CD4-positive, alpha-beta T cell treated with Interleukin-10 for 1 hour (primary cell): Measurements from ENCODE around the gene COPS9.

ENCODE experiments used
- DNase-seq: peaks from one replicate; pipeline ENCODE4 v3.0.0-alpha.2; 2020

The COPS9 gene

DNA sequence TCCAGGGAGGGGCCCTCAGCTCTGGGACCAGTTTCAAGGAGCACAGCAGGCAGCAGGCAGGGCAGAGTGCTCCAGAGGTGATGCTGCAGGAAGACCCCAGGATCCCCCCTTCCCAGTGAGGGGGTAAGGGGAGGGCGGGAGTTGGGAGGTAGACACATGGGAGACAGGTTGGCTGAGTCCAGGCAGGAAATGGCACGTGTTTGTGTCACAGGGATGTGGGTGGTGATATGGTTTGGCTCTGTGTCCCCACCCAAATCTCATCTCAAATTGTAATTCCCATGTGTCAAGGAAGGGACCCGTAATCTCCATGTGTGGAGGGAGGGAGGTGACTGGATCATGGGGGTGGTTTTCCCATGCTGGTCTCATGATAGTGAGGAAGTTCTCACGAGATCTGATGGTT, 29.6 kb upstream of the COPS9 start:
- DNase-seq, result no peak

DNA sequence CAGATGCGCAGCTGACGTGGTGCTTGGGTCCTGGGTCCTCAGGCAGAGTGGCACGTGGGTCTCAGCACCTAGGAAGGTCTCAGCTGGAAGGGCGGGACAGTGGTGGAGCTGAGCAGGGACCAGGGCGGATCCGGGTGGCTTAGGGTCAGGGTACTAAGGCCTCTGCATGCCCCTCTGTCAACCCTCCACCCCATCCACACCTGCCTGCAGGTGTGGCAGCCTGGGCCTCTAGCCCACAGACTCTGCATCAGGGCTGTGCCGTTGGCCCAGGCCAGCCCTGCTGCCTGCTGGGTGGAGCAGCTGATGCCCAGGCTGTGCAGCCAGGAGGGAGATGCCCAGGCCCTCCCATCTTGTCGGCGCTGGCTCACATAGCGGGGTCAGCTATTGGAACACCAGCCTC, 28.9 kb upstream of the COPS9 start:
- no peak for DNase-seq

DNA sequence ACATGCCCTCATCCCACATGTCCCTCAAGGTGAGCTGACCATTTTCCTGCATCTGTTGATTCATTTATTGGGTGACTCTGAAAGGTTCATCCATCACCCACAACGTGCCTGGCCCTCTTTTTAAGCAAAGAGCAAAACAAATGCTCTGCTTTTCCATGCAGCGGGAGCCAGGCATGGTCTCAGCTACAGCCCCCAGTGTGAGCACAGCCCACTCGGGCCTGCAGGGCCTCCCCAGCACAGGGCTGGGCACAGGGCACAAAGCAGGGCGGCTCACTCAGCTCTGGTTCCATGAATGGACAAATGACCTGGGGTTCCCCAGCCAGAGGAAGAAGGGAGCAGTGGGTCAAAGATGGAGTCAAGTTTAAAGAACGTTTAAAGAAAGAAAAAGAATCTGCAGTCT, 28.5 kb upstream of the COPS9 start:
- no peak for DNase-seq

DNA sequence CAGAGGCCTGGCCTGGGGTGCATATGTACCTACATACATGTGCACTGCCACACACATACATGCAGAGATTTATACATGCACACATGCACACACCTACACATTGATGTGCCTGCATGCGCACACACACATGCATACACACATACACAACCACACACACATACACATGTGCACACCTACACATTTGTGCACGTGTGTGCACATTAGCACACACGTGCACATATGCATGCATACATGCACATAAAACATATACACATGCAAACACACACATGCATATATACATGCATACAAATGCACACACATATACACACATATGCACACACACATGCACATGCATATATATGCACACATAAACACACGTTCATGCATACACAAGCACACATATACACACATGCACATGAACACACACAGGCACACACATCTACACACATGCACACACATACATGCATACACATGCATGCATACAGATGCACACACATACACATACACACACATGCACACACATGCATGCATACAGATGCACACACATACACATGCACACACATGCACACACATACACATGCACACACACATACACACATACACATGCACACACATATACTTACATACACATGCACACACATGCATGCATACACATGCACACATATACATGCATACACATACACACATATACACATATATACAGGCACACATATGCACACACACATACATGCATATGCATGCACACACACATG, 27.9 kb upstream of the COPS9 start:
- DNase-seq, result no peak

DNA sequence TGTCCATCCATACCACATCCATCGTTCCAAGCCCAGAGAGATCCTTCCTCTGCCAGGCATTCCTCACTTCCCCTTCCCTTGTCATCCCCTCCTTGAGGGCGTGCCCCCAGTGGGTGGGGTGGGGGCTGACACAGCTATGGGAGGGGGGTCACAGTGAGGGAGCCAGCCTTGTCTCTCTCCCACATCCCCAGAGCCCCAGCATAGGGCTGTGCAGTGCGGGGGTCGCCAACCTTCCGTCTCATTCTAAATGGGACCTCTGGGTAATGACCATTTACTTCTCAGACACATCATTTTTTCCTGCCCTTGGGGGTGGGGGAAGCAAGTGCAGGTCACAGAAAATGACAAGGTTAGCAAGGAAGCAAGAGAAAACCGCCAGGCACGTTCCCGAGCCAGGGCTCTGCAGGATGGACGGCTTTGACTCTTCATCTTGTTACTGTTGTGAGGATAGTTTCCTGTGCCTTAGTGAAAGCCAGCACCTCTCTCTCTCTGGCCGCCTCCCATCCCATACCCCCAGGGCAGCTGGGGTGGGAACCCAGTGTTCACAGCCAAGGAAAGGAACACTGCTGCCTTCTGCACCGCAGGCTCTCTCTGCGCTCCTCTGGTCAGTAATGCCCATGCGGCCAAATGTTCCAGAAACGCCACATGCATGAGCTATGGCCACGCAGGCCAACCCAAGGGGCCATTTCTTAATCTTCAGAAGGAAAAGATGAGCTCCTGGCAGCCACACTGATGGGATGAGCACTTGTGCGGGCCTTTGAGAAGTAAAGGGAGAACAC, 27.0 kb upstream of the COPS9 start:
- no peak for DNase-seq

DNA sequence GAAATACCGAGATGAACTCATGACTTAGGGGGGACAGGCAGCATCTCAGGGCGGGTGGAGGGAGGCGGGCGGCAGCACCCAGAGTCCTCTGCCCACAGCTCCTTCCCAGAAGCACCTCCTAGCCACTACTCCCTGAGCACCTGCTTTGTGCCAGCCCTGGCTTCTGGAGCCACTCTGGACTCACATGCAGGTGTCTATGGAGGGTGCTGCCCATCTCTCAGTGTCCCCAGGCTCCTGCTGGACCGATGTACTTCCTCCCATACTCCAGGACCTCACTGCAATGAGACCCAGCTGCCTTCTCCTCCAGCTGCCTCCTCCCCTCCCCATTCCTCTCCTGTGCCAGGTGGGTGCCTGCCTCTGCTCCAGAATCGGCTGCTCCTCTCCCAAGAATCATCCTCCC, 26.4 kb upstream of the COPS9 start:
- DNase-seq, result no peak

DNA sequence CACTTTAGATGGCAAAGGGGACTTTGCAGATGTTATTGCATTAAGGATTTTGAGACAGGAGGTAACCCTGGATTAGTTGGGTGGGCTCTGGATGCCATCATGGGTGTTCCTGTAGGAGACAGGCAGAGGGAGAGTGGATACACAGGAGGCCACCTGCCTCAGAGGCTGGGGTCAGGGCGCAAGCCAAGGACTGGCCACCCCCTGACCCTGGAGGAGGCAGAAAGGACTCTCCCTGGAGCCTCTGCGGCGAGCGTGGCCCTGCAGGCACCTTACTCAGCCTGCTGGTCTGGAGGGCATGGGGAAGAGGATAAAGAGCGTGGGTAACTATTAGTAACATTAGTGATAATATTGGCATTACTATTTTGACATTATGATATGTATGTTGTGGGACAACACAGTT, 25.9 kb upstream of the COPS9 start:
- DNase-seq, result no peak

DNA sequence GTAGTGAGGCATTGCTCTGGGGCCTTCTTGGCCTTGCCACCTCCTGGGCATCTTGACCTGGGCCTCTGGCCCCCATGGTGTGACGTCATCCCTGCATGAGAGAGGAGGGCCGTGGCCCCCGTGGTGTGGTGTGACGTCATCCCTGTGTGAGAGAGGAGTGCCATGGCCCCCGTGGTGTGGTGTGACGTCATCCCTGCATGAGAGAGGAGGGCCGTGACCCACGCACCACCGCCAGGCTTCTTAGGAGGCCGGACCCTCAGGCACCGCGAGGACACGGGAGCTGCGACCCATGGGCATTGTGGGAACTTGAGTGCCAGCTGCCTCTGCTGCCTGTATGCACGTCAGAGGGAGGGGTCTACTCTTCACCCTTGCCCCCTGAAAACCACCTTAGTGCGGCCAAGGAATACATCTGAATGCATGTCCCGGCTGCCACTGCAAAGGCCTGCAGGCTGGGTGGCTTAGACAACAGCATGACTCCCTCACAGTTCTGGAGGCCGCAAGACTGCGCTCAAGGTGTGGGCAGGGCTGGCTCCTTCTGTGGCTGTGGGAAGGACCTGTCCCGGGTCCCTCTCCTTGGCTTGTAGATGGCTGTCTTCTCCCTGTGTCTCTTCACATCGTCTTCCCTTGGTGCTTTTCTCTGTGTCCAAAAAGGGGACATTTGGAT, 25.1 kb upstream of the COPS9 start:
- DNase-seq, result no peak

DNA sequence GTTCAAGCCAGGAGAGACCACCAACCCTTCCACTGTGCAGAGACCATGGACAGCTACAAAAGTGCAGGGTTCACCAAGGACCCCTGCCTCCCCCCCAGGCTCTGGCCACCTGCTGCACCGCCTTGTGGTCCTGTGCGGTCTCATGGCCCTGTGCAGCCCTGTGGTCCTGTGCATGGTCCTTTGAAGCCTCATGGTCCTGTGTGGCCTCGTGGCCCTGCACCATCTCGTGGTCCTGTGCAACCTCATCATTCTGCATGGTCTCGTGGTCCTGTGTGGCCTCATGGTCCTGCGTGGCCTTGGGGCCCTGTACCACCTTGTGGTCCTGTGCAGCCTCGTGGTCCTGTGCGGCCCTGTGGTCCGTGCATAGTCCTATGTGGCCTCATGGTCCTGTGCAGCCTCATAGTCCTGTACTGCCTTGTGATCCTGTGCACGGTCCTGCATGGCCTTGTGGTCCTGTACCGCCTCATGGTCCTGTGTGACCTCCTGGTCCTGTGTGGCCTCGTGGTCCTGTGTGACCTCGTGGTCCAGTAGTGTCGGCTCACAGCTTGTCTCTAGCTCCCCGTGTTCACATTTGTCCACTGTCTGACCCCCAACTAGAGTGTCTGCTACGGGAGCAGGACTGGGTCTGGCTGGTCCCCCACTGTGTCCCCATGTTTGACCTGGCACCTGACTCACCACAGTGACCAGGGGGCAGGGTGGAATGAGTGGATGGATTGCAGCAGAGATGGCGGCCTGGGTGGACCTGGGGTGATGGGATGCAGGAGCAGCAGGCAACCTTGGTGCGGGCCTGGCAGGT, 24.4 kb upstream of the COPS9 start:
- DNase-seq, result no peak

DNA sequence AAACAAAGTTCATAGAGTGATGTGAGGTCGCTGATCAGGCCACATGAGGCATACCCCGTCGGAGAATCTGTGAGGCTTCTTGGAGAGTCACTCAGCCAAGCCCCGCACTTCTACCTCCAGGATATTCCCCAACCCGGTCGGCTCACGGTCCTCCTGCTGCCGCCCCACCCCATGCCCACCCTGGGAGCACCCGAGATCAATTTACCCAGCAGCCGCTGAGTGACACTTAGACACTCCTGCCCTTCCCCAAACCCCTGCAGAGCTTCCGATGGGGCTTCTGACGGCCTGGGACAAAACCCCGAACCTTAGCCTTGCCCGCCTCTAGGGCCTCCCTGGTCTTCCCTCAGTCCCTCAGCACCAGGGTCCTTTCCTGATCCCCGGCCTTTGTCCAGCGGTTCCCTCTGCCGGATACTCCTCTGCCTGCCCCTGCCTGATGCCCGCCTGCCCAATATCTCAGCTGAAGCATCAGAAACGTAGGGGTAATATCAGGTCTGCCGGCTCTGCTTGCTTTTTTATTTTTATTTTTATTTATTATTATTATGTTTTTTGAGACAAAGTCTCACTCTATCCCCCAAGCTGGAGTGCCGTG, 23.2 kb upstream of the COPS9 start:
- DNase-seq, result no peak

DNA sequence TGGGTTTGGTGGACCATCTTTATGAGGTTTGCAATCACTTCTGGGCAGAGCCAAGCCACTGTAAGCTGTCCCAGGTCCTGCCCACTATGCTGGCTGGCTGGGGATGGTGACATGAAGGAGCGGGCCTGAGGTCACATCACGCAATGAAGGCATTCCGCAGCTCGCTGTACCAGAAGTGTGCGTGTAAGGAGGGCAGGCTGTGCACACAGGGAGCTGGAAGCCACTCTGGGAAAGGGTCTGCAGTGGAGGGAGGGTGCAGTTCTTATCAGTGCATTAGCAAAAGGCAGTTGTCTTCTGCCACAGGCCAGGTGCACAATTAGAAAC, 21.0 kb upstream of the COPS9 start:
- DNase-seq, result no peak

DNA sequence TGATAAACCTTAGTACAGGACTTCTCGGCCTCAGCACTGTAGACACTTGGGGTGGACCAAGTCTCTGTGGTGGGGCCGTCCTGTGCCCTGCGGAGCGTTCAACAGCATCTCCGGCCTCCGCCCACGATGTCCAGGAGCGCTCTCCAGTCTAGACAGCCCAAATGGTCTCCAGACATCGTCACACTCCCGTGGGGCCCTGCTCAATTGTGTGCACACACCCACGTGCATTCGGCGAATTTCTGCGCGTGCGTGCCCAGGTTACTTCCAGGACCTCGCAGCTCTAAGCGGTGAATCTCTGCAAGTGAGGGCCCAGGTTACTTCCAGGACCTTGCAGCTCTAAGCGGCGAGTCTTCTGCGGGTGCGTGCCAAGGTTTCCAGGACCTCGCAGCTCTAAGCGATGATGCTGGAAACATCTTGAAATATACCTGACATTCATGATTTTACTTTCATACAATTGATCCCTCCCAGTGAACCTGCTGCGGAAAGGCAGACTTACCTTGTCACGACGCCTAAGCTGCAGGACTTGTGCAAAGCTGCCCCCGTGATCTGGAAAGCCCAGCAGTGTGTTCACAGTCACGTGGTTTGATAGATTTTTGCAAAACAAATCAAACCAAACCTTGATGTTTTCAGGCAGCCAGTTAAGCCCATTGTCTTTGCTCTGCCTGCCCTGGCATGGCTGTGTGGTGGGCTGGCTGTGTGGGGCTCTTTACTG, 20.5 kb upstream of the COPS9 start:
- no peak for DNase-seq

DNA sequence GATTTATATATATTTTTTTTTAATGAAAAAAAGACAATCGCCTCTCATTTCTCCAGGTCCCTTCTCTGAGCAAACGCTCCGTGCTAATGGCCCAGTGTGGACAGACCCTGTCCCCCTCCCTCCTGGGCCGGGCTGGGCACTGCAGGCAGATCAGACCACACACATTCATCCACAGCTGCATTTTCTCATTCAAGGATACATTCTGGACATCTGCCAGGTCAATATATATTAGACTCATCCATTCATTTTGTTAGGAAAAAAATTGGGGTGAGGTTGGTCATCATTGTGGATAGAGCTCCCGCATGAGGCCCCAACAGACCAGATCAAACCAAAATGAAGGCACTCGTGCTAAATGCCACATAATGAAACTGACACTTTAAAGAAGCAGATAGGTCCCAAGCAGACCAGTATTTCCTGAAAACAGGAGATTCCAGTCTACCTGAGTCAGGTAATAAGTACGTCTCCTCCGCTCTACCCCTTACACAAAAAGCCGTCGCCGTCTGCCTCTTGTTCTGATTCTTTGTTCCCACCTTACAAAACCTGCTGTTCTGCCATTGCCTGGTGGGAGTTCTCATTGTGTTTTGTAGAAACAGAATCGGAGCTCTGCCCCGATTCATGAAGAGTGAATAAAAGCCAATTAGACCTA, 19.8 kb upstream of the COPS9 start:
- DNase-seq, result no peak

DNA sequence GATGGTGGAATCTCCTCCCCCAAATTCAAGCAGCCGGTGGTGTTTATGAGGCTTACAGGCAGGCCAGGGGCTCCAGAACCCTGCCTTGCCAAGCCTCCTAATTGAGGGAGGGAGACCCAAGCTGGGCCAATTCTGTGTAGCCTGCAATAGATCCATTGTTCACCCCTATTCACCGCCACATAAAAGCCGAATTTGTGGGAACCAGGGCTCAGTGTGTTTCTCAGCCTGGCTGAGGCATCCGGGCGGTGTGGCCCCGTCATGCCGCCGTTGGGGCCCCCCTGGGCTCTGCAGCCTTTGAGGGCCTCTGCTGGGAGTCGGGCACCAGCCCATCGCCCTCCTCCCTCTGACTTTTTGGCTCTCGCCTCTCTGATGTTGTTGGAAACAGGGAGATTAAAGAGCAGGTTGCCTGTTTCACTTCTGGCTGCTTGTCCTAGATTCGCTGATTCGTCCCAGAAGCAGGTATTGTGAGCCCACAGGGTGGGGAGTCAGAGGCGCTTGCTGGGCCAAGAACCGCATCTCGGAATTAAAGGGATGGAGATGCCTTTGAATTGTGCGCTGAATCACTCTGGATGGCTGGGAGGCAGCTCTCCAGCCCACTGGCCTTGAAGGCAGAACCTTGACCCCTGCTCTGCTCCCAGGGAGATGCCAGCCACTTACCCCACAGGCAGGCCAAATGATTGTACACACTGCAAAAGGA, 19.1 kb upstream of the COPS9 start:
- no peak for DNase-seq

DNA sequence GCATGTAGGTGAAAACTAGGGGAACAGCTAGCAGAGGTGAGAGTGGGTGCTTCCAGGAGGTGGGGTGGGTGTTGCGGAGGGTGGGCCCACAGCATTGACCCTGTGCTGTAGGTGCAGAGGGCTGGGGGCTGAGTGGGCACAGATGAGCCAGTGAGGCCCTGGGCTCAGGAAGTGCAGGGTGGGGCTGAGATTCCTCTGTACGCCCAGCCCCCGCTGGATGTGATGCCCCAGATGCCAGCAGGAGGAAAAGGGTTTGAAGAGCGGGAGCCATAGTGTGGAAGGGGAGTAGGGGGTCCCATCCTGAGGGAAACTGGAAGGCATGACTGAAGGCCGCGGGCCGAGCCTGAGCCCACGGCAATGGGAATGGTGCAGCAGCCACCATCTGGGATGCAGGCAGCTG, 18.5 kb upstream of the COPS9 start:
- DNase-seq, result no peak

DNA sequence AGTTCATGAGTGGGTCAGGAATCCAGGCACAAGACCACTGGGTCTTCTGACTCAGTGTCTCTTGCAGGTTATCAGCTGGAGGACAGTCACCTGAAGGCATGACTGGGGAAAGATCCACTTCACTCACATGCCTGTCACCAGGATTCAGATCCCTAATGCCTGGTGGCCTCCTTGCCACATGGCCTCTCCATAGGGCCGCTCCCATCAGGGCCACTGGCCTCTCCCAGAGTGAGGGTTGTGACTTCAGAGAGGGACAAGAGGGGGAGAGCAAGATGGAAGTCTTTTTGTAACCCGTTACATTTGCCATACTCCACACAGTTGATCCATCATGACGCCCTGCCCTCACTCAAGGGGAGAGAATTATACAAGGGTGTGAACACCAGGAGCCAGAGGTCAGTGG, 17.3 kb upstream of the COPS9 start:
- no peak for DNase-seq

DNA sequence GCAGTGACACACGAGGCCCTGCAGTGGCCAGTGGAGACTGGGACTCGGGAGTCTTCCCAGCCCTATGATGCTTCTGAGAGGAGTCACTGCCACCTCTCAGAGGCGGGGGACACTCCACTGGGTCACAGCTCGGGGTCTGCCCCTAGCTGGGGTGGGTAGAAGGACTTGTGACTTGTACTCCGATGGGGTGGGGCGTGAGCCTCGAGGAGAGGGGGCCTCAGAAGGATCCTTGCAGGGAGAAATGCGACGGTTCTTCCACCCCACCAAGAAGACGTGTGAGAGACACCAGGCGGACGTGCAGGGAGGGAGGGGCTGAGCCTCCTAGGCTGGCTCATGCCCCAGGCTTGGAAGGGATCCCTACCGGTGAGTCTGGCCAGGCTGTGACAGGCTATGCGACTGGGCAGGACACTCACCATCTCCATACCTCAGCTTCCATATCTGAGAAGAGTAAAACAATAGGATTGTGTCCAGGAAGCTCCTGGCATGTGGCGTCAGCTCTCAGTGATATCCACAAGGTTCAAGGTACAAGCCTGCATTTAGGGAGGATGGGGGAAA, 15.4 kb upstream of the COPS9 start:
- no peak for DNase-seq

DNA sequence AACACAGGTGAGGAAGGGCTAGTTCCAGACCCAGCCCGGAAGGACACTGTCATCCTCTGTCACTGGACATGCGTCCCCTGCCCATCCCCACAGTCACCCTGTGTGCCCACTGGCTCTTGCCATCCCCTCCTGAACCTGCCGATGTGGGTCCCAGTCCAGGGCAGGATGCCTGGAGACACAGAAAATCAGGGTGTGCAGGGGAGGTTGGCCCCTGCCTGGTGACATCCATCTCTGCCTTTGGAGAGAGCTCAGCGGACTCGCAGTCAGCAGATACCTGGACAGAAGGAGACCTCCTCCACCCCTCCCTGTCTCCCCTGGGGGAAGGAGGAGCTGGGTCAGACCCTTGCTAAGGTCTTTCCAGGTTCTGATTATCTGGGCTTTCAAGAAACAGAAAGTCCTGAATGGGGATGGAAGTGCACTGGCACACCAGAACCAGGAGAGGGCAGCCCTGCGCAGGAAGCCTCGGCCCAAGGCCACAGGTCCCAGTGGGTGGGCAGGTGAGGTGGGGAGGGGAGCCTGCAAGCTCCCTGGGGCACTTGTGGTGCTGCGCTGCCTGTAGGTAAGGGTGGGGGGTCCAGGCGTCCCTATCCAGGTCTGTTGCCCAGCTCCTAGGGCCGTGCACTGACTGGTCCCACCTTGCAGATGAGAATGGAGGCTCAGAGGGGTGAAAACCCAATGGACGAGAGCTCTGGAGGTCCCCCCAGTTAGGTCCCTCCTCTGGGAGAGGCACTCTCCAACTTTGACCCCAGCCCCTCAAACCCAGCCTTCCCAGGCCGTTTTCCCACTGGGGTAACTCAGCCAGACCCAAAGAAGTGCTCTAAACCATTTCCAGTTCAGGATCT, 14.1 kb upstream of the COPS9 start:
- DNase-seq, result peak; percentile 14

DNA sequence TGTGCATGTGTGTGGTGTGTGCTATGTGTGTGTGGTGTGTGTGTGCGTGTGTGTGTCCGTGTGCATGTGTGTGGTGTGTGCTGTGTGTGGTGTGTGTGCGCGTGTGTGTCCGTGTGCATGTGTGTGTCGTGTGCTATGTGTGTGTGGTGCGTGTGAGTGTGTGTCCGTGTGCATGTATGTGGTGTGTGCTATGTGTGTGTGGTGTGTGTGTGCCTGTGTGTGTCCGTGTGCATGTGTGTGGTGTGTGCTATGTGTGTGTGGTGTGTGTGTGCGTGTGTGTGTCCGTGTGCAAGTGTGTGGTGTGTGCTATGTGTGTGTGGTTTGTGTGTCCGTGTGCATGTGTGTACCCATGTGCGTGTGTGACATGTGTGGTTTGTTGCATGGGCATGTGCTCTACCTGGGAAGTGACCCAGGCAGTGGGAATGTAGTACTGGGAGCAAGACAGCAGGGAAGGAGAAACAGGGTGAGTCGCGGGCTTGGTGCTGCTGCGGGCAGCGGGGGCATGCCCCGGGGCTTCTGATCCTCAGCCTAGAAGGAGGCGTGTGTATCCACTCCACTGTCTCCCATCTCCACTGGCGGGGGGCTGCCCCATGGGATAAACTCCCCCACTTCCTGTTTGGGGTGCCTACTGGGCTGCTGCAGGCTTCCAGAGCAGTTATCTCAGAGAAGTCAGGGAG, 11.9 kb upstream of the COPS9 start:
- no peak for DNase-seq
